ENCODE measurements around the gene BTBD19.

Gene BTBD19

DNA sequence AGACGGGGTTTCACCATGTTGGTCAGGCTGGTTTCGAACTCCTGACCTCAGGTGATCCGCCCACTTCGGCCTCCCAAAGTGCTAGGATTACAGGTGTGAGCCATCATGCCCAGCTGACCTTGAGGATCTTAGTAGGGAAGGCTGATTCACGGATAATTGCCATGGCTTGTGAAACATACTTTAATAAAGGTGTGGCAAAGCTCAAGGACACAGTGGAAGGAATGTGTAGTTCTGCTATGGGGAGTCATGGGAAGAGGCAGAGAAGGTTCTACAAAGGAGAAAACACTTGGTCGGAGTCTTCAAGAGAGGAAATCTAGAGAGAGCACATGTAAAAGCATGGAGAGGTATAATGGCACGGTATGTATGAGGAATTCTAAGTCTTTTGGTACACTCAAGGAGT, 47.4 kb downstream of the BTBD19 start:
- DNase-seq (ENCODE audit: low spot score) = no peak

DNA sequence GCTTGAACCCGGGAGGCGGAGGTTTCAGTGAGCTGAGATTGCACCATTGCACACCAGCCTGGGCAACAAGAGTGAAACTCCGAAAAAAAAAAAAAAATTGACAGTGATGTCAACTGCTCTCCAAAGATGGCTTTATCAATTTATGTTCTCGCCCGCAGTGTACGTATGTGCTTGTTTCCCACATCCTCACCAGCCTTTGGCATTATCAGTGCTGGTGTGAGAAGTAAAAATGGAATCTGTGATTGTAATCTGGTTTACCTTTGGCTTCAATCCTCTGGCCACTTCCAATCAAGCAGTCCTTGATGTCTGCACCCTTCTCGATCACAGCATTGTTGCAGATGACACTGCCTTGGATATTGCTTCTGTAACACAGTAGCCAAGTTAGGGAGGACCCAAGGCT, 49.1 kb downstream of the BTBD19 start:
- DNase-seq (ENCODE audit: low spot score) = no peak

DNA sequence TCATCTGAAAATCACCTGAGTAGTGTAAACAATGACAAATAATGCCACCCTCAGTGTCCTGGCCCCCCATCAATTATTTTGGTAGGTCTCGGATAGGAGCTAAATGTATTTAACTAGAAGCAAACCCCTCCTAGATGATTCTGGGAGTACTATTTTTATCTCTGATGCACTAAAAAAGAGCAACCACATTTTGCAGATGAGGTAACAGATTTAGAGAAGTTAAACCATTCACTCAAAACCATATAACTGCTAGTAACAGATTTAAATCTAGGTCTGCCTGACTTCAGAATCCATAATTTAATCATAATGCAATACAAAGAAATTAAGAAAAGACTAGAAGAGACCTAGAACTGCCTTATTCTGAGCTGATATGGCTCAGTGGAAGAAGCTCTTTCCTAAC, 52.0 kb downstream of the BTBD19 start:
- DNase-seq (ENCODE audit: low spot score) = no peak

DNA sequence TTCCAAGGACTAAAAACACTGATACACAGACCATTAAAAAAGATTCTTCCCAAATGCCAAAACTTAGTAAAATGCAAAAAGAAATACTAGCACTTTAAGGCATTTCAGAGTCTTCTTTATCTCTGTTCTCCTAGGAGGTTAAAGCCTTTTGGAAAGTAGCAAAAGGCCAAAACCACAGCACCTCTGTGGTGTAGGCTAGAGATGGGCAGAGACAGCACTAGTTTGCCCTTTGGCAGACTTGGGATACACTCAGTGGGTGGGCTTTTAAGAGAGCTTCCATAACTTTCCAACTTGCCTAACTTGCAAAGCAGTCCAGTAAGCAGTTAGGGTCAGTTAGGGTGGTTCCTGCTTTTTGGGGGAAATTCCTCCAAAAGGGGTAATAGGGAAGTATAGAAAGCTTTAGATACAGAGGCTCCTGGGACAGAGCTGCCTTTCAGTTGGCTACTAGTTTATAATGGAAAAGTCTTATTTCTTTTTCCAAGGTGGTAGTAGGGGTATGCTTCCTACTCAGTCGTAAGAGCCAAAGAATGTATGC, 52.6 kb downstream of the BTBD19 start:
- no peak for DNase-seq (ENCODE audit: low spot score)

DNA sequence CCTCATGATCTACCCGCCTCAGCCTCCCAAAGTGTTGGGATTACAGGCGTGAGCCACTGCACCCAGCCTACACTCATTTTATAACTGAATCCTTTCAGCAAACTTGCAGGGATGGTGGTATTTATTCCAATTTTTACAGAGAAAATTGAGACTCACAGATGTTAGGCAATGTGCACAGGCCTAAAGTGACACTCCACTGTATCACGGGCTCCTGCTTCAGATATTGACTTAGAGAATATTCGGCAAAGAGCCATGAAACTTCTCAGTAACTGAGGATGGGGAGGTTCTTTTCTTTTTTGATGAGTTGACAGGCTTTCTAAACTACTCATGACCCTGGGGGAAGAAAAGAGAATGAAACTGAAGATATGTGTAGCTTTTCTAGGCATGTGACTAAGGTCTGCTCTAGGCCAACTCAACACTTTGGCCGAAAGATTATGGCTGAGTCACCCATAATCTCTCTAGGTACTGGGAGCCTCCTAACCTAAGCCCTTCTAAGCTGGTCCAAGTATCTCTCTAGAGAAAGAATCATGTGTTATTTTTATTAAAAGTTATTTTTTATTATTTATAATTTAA, 54.6 kb downstream of the BTBD19 start:
- DNase-seq (ENCODE audit: low spot score) = no peak

All from CD4-positive, alpha-beta T cell treated with Interleukin-6 at 100 ng/mL for 8 hours (primary cell).